H9 (cell line): ENCODE data around the gene CNNM3. TPM values are rescaled to one million over a fixed set of nuclear protein-coding genes. Genes with fewer than 3 reads are reported as not detected.

ENCODE experiments used
- DNase-seq: peaks from one replicate; pipeline ENCODE4 v3.0.0-alpha.2; 2017
- H2AFZ ChIP-seq: one replicate; pipeline ENCODE4 v1.6.1; 2013; ENCODE audit warnings: mild to moderate bottlenecking, low read length, control low read depth, moderate library complexity
- H2AK5ac ChIP-seq: 2 replicates; pipeline ENCODE4 v1.6.1; 2013; ENCODE audit warnings: low read length, control low read depth, mixed read lengths; ENCODE audit not compliant: insufficient read length
- H2BK120ac ChIP-seq: one replicate; pipeline ENCODE4 v1.6.1; 2013; ENCODE audit warnings: low read depth, mild to moderate bottlenecking, low read length, control low read depth, inconsistent platforms; ENCODE audit not compliant: poor library complexity, severe bottlenecking
- H2BK12ac ChIP-seq: 2 replicates; pipeline ENCODE4 v1.6.1; 2013; ENCODE audit warnings: low read length, control low read depth, mixed read lengths, low read depth; ENCODE audit not compliant: insufficient read length
- H2BK15ac ChIP-seq: 2 replicates; pipeline ENCODE4 v1.6.1; 2013; ENCODE audit warnings: low read depth, low read length, control low read depth
- H2BK20ac ChIP-seq: one replicate; pipeline ENCODE4 v1.6.1; 2013; ENCODE audit warnings: low read depth, mild to moderate bottlenecking, low read length, control low read depth, inconsistent platforms; ENCODE audit not compliant: poor library complexity, severe bottlenecking
- H2BK5ac ChIP-seq: 2 replicates; pipeline ENCODE4 v1.6.1; 2013; ENCODE audit warnings: low read length, control low read depth, mixed read lengths; ENCODE audit not compliant: insufficient read length
- H3K14ac ChIP-seq: 2 replicates; pipeline ENCODE4 v1.6.1; 2013; ENCODE audit warnings: low read length, control low read depth; ENCODE audit not compliant: insufficient read depth
- H3K18ac ChIP-seq: 2 replicates; pipeline ENCODE4 v1.6.1; 2013; ENCODE audit warnings: low read depth, mild to moderate bottlenecking, mixed read lengths, low read length, control low read depth; ENCODE audit not compliant: insufficient read length
- H3K23ac ChIP-seq: 2 replicates; pipeline ENCODE4 v1.6.1; 2013; ENCODE audit warnings: low read length, control low read depth, mixed read lengths, low read depth; ENCODE audit not compliant: insufficient read length
- H3K23me2 ChIP-seq: 2 replicates; pipeline ENCODE4 v1.6.1; 2013; ENCODE audit warnings: low read depth, mild to moderate bottlenecking, mixed read lengths, low read length, control low read depth; ENCODE audit not compliant: insufficient read length, poor library complexity, severe bottlenecking
- H3K27ac ChIP-seq: 2 replicates; pipeline ENCODE4 v1.5.1; 2013; ENCODE audit warnings: low read length, control low read depth, mixed read lengths, low read depth; ENCODE audit not compliant: insufficient read length
- H3K27me3 ChIP-seq: 2 replicates; pipeline ENCODE4 v1.6.1; 2013; ENCODE audit warnings: low read length, control low read depth, inconsistent platforms; ENCODE audit not compliant: insufficient read depth
- H3K4ac ChIP-seq: 2 replicates; pipeline ENCODE4 v1.6.1; 2013; ENCODE audit warnings: low read depth, mild to moderate bottlenecking, control low read depth, inconsistent platforms, low read length, moderate library complexity
- H3K4me1 ChIP-seq: 2 replicates; pipeline ENCODE4 v1.6.1; 2013; ENCODE audit warnings: low read length, control low read depth, inconsistent platforms; ENCODE audit not compliant: insufficient read depth
- H3K4me2 ChIP-seq: 2 replicates; pipeline ENCODE4 v1.6.1; 2013; ENCODE audit warnings: low read length, control low read depth, mixed read lengths; ENCODE audit not compliant: insufficient read length, insufficient read depth
- H3K56ac ChIP-seq: 2 replicates; pipeline ENCODE4 v1.6.1; 2013; ENCODE audit warnings: low read depth, mild to moderate bottlenecking, mixed read lengths, low read length, control low read depth; ENCODE audit not compliant: insufficient read length
- H3K79me1 ChIP-seq: 2 replicates; pipeline ENCODE4 v1.6.1; 2013; ENCODE audit warnings: low read depth, mild to moderate bottlenecking, moderate library complexity, low read length, control low read depth, inconsistent platforms; ENCODE audit not compliant: insufficient read depth, poor library complexity, severe bottlenecking
- H3K79me2 ChIP-seq: 2 replicates; pipeline ENCODE4 v1.6.1; 2013; ENCODE audit warnings: low read length, control low read depth, inconsistent platforms; ENCODE audit not compliant: insufficient read depth
- H3K9ac ChIP-seq: 2 replicates; pipeline ENCODE4 v1.6.1; 2013; ENCODE audit warnings: low read length, control low read depth, mixed read lengths; ENCODE audit not compliant: insufficient read length; ENCODE audit errors: extremely low read depth
- H3K9me3 ChIP-seq: one replicate; pipeline ENCODE4 v1.6.1; 2013; ENCODE audit warnings: low read depth, low read length, inconsistent platforms; ENCODE audit not compliant: control insufficient read depth
- H3T11ph ChIP-seq: one replicate; pipeline ENCODE4 v1.6.1; 2013; ENCODE audit warnings: mild to moderate bottlenecking, low read length, control low read depth, inconsistent platforms
- H4K20me1 ChIP-seq: one replicate; pipeline ENCODE4 v1.6.1; 2013; ENCODE audit not compliant: control insufficient read depth, insufficient read length, insufficient read depth
- H4K5ac ChIP-seq: 2 replicates; pipeline ENCODE4 v1.6.1; 2013; ENCODE audit warnings: low read depth, mild to moderate bottlenecking, mixed read lengths, low read length, control low read depth; ENCODE audit not compliant: insufficient read length
- H4K8ac ChIP-seq: replicated peaks from 2 replicates; pipeline ENCODE4 v1.6.1; 2013; ENCODE audit warnings: low read length, control low read depth, mixed read lengths, low read depth; ENCODE audit not compliant: insufficient read length
- H4K91ac ChIP-seq: 2 replicates; pipeline ENCODE4 v1.6.1; 2013; ENCODE audit warnings: low read depth, mild to moderate bottlenecking, moderate library complexity, mixed read lengths, low read length, control low read depth; ENCODE audit not compliant: insufficient read length
- H3K27ac Mint-ChIP-seq, 3 experiments: 2 replicates in 2 of 3; 3 replicates in 1 of 3; pipeline ENCODE4 v1.8.0; 2020 to 2021; ENCODE audit warnings: mixed read lengths in 3 of 3, mild to moderate bottlenecking in 1 of 3, moderate library complexity in 1 of 3
- H3K27me3 Mint-ChIP-seq: 2 replicates; pipeline ENCODE4 v1.8.0; 2021; ENCODE audit warnings: low read depth, mild to moderate bottlenecking, moderate library complexity, mixed read lengths
- H3K36me3 Mint-ChIP-seq, 3 experiments: 2 replicates in 2 of 3; 3 replicates in 1 of 3; pipeline ENCODE4 v1.8.0; 2020 to 2021; ENCODE audit warnings: low read depth in 3 of 3, mixed read lengths in 3 of 3; ENCODE audit not compliant: insufficient read depth in 1 of 3
- H3K4me1 Mint-ChIP-seq, 2 experiments: 2 replicates each; pipeline ENCODE4 v1.8.0; 2020; ENCODE audit warnings: mixed read lengths in 2 of 2
- H3K4me3 Mint-ChIP-seq, 2 experiments: 2 replicates in 1 of 2; 3 replicates in 1 of 2; pipeline ENCODE4 v1.8.0; 2020 to 2021; ENCODE audit warnings: mild to moderate bottlenecking in 2 of 2, mixed read lengths in 2 of 2, moderate library complexity in 1 of 2
- H3K9me3 Mint-ChIP-seq, 2 experiments: 2 replicates in 1 of 2; 3 replicates in 1 of 2; pipeline ENCODE4 v1.8.0; 2020; ENCODE audit warnings: mild to moderate bottlenecking in 2 of 2, mixed read lengths in 2 of 2, moderate library complexity in 1 of 2
- WGBS: extraction: QIAGEN DNeasy Blood & Tissue Kit; methylation state at CpG from one replicate; pipeline ENCODE4 v1.1.7; 2013; ENCODE audit warnings: missing lambda C conversion rate, low lambda C conversion rate, mixed read lengths; ENCODE audit not compliant: insufficient read length; ENCODE audit errors: extremely low coverage; 5-methylcytosine and 5-hydroxymethylcytosine counted together
- total RNA-seq: library from RNA; stranded (reverse); gene quantifications from 2 replicates; pipeline ENCODE4 v1.2.1, GENCODE V29; 2021
- TF ChIP-seq, protein P1 (sequence below): fragments of 200-600 bp; sonication (generic); conservative IDR thresholded peaks from 3 replicates; pipeline ENCODE4 v1.8.0; 2021; ENCODE audit warnings: antibody characterized with exemption, mild to moderate bottlenecking

Gene CNNM3
- total RNA-seq, 1 experiment from 2014 or later = 25.0 TPM

- Histone ChIP-seq H4K8ac (no peak overlapping the region), H3T11ph (no peak overlapping the region), H3K27ac (no peak overlapping the region), H2AFZ (no peak overlapping the region), H3K27me3 (no peaks in the 10 kb centered on the region), H3K56ac (no peak overlapping the region), H3K23ac (no peak overlapping the region), H3K79me1 (no peaks in the 10 kb centered on the region), H4K91ac (no peak overlapping the region), H3K14ac (no peak overlapping the region; the same call in 1 of the 2 replicates), H3K9ac (no peak overlapping the region), H4K20me1 (no peaks in the 10 kb centered on the region), H3K4me2 (no peak overlapping the region), H2BK15ac (no peak overlapping the region), H4K5ac (no peak overlapping the region), H3K4ac (no peak overlapping the region), H3K4me1 (0 out of 2 replicates have a peak, but pooled peaks cover 2% of the 10 kb centered on the region), H2BK120ac (no peak overlapping the region), H3K9me3 (no peaks in the 10 kb centered on the region), H2BK5ac (no peak overlapping the region), H3K18ac (no peak overlapping the region), H2AK5ac (no peak overlapping the region), H2BK20ac (no peak overlapping the region), H2BK12ac (no peak overlapping the region), H3K79me2 (no peaks in the 10 kb centered on the region), H3K23me2 (no peaks in the 10 kb centered on the region)
- H3K9me3 Mint-ChIP-seq = peaks cover 0 to 4% of the 10 kb centered on the region in 2 experiments; a peak in 3 of 5 replicates
- no peak overlapping the region for H3K4me3 Mint-ChIP-seq
- no peak overlapping the region for H3K27ac Mint-ChIP-seq
- TF ChIP-seq, protein P1, sequence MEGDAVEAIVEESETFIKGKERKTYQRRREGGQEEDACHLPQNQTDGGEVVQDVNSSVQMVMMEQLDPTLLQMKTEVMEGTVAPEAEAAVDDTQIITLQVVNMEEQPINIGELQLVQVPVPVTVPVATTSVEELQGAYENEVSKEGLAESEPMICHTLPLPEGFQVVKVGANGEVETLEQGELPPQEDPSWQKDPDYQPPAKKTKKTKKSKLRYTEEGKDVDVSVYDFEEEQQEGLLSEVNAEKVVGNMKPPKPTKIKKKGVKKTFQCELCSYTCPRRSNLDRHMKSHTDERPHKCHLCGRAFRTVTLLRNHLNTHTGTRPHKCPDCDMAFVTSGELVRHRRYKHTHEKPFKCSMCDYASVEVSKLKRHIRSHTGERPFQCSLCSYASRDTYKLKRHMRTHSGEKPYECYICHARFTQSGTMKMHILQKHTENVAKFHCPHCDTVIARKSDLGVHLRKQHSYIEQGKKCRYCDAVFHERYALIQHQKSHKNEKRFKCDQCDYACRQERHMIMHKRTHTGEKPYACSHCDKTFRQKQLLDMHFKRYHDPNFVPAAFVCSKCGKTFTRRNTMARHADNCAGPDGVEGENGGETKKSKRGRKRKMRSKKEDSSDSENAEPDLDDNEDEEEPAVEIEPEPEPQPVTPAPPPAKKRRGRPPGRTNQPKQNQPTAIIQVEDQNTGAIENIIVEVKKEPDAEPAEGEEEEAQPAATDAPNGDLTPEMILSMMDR = no peak
- H3K36me3 Mint-ChIP-seq = no peaks in the 10 kb centered on the region; a peak in 1 of 7 replicates
- no CpG with 5 or more reads among the region's 7 CpGs for WGBS
- no peaks in the 10 kb centered on the region for H3K27me3 Mint-ChIP-seq
- H3K4me1 Mint-ChIP-seq = peaks cover 5 to 18% of the 10 kb centered on the region in 2 experiments; a peak in 3 of 4 replicates
- peak; percentile 56 for DNase-seq
Observed at GRCh38 chr2:96773922-96774321, 42.1 kb upstream of the CNNM3 start.
